Measurements from ENCODE around the gene MRPL50.

DNA sequence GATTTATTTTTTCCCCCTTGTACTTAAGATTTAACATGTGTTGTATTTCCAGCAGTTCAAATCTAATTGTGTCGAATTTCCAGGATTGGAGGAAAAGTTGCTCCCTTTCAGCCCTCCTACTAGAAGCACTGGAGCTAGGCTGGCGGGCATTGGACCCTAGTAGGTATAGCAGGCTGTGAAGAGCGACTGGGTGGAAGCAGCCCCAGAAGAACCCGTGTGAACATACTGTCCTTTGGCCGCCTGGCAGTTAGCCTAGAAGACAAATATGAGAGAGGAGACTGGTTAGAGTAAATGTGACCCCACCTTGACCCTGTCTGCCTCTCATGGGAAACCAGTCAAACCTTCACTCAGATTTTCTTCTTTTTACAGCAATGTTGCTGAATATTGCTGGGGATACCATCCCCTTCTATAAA lies 23.2 kb upstream of the MRPL50 start:
- TF ChIP-seq, protein P1, sequence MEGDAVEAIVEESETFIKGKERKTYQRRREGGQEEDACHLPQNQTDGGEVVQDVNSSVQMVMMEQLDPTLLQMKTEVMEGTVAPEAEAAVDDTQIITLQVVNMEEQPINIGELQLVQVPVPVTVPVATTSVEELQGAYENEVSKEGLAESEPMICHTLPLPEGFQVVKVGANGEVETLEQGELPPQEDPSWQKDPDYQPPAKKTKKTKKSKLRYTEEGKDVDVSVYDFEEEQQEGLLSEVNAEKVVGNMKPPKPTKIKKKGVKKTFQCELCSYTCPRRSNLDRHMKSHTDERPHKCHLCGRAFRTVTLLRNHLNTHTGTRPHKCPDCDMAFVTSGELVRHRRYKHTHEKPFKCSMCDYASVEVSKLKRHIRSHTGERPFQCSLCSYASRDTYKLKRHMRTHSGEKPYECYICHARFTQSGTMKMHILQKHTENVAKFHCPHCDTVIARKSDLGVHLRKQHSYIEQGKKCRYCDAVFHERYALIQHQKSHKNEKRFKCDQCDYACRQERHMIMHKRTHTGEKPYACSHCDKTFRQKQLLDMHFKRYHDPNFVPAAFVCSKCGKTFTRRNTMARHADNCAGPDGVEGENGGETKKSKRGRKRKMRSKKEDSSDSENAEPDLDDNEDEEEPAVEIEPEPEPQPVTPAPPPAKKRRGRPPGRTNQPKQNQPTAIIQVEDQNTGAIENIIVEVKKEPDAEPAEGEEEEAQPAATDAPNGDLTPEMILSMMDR (conservative IDR thresholded peaks at IDR 0.05): no peak
- TF ChIP-seq EZH2 (IDR thresholded peaks at IDR 0.05; ENCODE audit: low read depth): no peak

Data from PC-9 (cell line).